GM19240 (cell line): ENCODE measurements around the gene RWDD4.

ENCODE experiments used
- DNase-seq: peaks from one replicate; pipeline ENCODE4 v3.0.0; 2011; ENCODE audit warnings: low spot score; ENCODE audit not compliant: insufficient read length

RWDD4 gene

DNA sequence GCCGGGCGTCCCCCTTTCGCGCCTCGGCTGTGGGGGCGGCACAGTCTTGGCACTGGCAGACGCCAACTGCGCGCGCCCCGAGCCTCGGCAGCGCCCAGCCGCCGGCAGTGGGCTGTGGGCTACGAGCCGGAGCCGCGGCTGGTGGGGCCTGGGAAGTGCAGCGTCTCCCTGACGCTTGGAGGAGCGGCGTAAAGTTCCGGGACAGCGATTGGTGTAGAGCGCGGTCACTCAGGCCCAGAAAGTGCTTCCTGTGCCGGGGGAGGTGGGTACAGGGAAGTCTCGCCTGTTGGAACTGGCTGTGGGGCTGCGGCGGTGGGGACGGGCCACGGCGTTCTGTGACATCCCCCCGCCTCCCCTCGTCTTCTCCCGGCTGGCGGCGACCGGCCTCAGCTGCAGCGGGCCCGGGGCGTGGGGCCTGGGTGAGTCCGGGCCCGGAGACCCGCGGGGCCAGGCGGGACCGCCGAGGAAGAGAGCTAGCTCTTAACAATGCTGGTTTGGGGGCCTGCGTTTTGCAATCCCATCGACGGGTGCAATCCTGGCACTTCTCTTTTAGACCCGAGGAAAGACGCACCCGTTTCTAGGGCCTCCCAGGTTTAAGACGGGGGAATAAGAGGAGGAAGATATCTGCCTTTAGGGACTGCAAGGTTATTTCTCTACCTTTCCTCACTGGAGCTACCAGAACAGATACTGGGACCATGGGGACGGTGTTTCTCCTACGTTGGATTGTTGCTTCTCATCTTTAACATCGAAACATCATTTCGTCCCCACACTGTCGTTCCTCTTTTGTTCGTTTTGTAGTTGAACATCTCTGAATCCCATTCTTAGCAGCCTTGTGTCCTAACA is at the start of gene RWDD4, which contains the start of gene TRAPPC11:
TSS of gene RWDD4 (minus strand) at position 157 of the 843 bp plus-strand sequence. CDS start 233 bp downstream, outside the sequence.
TSS of gene TRAPPC11 (plus strand) at position 265 of the 843 bp plus-strand sequence. CDS start 4,575 bp downstream, outside the sequence.
- DNase-seq = peak; percentile 88

DNA sequence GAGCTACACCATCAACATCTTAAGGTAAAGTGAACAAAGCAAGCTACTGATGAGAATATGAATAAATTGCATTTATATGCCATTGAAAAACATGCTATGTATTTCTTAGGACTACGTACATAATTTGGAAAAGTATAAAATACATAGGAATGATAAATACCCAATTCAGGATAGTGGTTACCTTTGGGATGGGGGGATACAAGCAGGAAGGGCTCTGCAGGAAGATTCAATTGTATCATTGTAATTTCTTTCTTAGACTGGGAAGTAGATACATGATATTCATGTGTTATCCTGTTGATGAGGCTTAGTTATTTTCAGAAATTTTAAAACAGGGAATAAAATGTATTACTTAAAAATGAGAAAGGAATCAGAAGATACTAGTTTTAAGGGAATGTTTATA is 43.5 kb upstream of the RWDD4 start:
- DNase-seq = no peak

DNA sequence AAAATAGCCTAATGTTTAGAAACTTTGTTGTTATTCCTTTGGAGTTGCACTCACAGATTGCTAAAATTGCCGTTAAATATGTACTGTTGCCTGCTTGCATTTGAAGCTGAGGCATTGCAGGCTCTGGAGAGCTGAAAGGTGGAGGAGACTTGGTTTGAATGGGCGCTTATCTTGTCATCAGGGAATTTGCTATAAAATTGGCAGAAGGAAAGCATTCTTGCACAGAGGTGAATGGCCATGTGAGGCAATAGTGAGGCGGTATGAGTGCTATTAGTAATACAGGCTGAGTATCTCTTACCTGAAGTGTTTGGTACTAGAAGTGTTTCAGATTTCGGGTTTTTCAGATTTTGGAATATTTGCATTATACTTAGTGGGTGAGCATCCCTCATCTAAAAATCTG is 41.4 kb upstream of the RWDD4 start:
- no peak for DNase-seq

DNA sequence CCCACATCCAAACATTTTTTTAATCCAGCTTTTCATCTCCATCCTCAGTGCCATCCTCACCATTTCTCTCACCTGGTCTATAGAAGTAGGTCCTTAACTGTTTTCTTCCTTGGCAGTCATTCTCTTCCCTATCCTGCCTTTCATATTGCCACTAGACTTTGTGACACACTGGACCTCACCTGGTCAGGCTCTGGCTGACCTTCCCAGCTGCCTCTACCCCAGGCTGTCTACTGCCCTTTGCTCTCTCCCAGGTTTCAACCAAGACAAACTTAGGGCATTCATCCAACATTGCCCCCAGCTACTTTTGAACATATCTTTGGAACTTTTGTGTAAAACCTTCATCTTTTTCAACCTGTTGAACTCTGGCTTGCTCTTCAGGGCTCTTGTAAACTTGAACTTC is 39.9 kb upstream of the RWDD4 start:
- no peak for DNase-seq

DNA sequence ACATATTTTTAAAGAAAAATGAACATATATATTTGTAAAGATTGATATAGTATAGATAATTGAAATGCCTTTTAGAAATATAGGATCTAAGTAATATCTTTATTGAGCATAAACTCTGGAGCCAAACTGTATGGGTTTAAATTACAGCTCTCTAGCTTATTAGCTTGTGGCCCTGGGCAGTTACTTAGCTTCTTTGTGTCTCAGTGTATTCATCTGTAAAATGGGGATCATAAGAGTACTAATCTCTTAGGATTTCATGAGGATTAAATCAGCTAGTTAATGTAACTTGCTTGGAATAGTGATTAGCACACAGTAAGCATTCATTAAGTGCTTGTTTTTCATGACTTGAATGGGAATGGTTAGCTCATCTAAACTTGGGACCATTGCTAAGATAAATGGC is 32.9 kb upstream of the RWDD4 start:
- no peak for DNase-seq

DNA sequence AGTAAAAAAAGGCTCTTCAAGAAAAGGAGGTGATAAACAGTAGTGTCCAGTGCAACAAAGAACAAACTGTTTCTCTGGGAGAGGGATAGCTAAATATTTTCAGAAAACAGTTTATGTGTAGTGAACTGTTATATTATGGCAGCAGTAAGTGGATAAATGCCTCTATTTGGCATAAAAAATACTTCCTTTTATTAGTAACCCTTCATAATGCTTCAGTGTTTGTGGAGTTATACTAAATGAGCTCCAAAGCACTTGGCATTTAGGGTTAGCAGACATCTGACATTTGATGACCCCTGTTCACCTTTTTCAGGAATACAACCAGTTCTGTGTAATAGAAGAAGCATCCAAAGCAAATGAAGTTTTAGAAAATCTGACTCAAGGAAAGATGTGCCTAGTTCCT is 32.0 kb upstream of the RWDD4 start:
- DNase-seq = no peak

DNA sequence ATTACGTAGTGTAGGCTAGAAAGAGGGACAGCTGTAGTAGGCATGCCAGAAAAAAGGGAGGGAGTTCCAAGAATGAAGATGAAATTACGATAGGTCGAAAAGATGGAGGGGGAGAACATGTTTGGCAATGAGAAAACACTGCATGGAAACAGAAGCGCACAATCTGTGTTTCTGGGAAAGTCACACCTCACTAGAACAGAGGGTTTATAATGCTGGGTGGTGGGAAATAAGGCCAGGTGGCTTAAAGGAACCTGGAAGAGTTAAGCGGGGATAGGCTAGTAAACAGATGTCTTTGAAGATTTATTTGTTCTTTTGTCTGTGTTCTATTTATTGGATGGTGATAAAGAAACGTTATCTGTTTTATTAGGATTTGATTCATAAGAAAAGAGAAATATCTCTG is 29.2 kb upstream of the RWDD4 start:
- no peak for DNase-seq

DNA sequence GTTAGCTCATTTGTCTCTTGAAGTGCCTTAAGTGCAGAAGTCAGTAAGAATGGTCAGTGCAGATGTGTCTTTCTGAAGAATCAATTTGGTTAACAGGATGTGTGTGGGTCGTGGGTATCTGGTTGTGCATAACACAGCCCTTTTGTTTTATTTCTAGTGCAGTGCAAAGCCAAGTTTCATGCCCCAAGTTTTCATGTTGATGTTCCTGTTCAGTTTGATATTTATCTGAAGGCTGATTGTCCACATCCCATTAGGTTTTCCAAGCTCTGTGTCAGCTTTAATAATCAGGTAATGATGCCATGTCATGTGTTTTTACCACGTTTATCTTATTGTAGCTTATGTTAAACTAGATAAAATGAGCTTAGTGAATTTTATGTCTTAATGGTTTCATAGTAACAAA is 27.5 kb upstream of the RWDD4 start:
- DNase-seq = no peak

DNA sequence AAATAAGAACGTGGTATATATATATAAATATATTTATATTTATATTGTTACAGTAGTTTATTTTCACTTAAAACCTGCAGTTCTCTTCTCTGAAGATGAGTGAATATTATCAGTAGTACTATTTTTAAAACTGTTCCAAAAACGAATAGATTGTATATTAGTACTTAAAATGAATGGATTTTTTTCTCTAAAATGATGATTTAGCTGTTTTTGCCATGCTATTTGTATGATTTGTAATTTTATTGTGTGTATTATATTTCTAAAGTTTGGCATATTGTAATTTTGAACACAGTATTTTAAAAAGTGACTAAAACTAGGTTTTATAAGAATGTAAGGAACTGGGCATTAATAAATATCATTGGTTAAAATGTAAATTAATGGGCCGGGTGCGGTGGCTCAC is 22.1 kb upstream of the RWDD4 start:
- DNase-seq = no peak

DNA sequence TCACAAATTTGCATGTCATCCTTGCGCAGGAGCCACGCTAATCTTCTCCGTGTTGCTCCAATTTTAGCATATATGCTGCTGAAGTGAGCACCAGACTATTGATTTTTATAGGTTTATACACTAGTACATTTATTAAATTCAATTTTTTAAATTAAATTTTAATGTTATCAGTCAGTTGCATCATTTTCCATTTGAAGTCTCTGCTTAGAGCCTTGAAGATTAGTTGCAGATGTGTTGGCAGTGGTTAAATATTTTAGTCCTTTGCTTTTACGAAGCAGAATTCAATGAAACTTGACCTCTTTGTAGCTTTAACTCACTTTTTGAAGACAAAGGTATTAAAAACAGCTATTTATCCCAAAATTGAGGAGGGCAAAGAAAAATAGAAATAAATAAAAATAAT is 16.6 kb upstream of the RWDD4 start:
- no peak for DNase-seq

DNA sequence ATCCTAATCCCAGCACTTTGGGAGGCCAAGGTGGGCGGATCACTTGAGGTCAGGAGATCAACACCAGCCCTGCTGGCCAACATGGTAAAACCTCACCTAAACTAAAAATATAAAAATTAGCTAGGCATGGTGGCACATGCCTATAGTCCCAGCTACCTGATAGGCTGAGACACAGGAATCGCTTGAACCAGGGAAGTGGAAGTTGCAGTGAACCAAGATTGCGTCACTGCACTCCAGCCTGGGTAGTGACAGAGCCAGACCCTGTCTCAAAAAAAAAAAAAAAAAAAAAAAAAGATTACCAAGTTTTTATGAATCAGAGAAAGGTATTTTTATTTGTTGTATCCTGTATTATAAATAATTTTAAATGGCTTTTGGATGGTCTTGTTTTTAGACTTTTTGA is 15.2 kb upstream of the RWDD4 start:
- no peak for DNase-seq

DNA sequence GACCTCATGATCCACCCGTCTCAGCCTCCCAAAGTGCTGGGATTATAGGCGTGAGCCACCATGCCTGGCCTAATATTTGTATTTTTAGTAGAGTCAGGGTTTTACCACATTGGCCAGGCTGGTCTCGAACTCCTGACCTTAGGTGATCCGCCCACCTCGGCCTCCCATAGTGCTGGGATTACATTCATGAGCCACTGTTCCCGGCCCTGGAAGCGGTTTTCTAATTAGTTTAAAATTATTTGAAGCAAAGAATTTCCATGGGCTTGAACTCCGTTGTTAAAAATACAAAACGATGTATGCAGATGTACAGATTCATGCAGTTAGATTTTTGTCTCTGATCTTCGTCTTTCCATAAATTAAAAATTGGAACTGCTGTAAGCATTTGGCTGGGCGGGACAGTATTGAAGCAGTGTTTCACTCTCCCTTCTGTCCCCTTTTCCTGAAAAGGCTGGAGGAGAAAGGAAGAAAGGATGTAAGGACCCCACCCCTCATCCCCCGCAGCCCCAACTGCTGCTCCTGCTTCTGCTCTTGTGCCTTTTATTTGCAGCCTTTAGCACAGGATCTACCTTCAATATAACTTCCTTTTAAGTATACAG is 12.1 kb upstream of the RWDD4 start:
- no peak for DNase-seq

DNA sequence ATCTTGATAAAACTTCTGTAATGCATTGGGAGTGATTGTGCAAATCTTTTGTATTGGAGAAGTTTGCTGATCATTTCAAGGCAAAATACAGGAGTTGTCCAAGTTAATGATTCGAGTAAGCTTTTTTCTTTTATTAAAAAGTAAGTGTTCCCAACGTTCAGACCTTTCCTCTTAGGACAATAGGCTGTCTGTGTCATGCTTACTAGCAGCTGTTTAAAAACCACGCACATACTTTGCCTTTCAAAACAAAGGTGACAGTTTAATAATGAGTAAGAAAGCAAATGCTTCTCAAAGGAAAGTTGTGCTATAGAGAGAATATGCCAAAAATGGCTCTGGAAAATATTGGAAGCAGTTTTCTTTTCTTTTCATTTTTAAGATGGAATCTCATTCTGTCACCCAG is 11.3 kb upstream of the RWDD4 start:
- DNase-seq = no peak

DNA sequence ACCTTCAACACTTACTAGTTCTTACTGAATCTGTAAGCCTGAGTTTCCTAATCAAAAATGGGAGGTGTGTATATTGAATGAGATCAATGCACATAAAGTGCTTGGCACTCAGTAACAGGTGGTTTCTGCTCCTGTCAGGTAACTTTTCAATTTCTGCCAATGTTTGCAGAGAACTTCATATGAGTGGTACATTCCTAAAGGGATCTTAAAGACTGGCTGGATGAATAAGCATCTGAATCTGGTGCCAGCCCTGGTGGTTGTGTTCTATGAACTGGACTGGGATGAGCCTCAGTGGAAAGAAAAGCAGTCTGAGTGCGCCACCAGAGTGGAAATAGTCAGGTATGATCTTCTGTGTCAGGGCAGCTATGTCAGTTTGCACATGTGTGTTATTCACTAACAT is 7.1 kb upstream of the RWDD4 start:
- DNase-seq = no peak

DNA sequence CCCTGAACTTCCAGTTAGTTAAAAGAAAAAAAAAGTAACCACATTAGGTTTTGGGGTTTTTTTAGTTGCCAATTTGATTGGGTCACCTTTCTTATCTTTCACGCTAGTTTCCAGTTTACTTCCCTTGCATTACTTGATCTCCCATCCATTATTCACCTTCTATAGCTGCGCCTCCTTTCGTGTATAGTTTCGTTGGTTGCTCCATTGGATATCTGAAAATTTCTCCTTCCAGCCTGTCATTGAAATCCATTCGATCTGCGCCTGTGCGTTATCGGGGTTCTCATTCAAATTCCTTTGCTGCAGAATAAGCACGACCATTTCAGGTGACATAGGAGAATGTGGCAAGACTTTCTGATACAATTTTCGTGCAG is 872 bp upstream of the RWDD4 start:
- no peak for DNase-seq

DNA sequence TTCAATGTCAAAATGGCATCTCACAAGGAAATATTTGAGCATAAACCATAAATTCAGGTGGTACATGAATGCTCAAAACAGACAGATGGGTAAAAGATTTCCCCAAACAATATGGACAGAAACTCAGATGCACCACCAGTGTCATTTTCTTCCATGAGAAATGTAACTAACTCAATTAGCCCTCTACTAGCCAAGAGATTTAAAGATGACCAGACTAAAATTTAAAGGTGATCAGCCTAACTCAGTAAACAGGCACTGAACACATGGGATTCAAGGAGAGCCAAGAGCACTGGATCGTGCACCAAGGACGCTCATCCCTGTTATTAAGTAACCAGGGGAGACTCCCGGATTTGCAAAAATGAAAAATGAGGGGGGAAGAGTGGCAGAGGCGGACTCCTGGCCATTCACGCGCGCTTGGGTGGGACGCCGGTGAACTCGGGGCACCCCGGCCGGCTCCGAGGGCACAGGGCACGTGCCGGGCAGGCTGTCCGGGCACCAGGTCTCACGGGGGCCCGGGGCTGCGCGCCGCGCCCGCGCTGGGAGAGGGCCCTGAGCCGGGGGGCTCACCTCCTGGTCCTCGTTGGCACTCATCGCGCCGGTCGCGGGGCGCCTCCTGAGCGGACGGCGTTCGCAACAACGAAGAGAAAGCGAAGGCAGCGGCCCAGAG is 490 bp downstream of the RWDD4 start:
- no peak for DNase-seq

DNA sequence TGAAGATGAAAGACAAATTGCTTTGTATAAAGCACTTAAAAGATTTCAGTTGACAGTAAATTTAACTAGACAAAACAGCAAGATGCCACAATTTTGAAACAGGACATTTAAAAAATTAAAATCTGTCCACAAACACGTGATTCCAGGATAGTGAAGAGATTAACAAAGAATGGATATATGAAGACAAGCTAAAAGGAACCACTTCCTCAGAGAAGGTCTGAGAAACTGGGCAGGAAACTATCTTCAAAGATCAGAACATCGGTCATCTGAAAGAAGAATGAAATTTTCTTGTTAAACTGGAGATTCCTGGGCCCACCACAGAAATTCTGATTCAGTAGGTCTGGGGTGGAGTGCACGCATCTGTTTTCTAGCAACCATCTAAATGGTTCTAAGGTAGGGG is 1.4 kb downstream of the RWDD4 start:
- DNase-seq = no peak

DNA sequence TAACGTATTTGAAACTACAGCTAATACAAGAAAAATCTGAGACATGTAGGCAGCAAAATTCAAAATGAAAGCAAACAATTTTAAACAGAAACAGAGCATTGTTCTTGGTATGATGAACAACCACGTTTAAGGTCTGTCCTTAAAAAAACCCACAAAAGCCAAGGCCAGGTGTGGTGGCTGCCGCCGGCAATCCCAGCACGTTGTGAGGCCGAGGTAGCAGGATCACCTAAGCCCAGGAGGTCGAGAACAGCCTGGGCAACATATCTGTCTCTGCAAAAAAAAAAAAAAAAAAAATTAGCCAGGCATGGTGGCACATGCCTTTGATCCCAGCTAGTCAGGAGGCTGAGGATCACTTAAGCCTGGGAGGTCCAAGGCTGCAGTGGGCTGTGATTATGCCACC is 13.7 kb downstream of the RWDD4 start:
- no peak for DNase-seq

DNA sequence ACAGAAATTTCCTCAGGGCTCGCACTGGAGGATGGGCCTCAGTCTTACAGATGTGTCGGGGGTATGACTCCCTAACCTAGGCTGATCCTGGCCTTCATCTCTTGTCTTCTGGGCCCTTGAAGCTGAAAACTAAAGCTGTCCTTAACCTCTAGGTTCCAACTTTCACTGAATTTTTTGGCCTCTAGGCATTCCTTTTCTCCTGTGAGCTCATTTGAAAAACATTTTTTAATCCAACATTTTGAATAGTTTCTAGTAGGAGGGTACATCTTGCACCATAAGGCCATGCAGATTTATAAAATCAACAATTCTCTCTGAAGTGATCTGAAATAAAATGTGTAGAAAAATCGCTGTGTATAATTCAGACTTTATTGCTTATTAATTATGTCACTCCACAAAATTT is 19.7 kb downstream of the RWDD4 start:
- no peak for DNase-seq

DNA sequence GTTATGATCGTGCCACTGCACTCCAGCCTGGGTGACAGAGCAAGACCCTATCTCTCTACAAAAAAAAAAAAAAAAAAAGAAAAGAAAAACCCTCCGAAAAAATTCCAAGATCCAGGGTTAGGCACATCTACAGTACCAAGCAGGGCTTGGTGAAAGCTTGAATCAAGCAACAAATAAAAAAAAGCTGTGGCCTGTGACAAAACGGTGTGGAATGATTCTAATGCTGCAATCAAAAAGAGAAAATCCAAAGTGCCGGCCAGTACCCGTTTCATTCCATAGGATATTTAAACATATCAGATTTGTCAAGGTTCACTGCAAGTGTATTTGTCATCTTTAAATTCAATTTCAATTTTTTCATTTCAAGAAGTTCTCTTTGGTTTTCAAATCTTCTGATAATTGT is 20.5 kb downstream of the RWDD4 start:
- DNase-seq = no peak

DNA sequence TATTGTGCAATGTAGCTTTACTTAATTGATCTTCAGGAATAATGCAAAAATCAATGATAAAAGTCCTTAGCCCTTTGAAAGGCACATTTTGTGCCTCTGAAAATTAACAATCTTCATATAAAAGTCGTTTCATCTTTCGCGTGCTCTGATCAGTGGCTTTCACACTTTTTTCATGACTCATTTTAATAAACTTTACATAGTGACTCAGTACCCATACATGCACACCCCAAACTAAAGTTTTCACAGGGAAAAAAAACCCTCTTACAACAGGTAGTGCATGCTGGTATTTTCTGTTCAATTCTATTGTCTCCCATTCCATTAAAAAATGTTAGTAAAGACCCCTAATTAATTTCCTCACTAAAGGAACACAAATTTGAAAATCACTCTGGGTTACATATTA is 21.5 kb downstream of the RWDD4 start:
- DNase-seq = no peak

DNA sequence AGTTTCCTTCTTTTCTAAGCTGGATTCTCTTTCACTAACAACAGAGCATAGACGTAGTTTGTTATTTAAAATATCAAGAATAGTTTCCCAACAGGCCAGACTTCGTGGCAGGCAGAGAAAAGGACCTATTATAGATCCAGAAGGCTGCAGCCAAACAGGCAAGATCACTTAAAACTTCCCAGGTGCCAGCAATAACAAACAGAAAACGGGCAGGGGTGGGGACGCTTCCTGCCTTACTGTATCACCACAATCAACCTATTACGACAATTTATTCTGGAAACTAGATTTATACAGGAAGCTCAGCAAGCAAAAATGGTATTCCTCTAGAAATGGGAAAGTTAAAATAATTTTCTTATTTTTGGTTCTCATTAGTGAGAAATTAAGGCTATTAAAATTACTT is 22.1 kb downstream of the RWDD4 start:
- no peak for DNase-seq

DNA sequence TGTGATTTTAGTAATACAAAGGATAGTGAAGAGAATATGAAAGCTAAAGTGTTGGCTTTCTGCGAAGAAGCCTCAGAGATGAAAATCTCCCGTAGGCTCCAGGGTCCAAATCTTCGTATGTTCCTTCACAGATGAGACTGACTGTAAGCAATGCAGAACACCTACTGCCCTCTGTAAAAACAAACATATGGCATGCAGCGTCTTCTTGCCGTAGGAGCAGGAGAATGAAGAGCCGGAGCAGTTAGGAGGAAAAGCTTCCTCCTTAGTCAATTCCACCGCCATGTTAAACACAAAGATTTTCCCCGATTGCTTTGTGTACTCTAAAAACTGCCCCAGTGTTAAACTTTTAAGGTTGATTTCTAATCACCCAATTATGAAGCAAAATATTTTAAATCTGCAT is 22.5 kb downstream of the RWDD4 start:
- DNase-seq = no peak
